PC-9 (cell line): ENCODE results near the gene SAG. TPM values are rescaled to one million over a fixed set of nuclear protein-coding genes. Genes with fewer than 3 reads are reported as not detected.

ENCODE experiments used
- BruUV-seq: library from RNA; stranded (reverse); fragments of 400-500 nt; replicated peaks from 2 replicates; lab custom pipeline; 2021; lab: Mats Ljungman, UMichigan
- CTCF ChIA-PET: fragments of 300-600 bp; sonication (Branson Sonifier 250); formaldehyde crosslinking; loops from one replicate; lab custom pipeline; 2022; ENCODE audit warnings: antibody characterized with exemption; lab: Charles Lee
- POLR2A ChIA-PET: fragments of 300-600 bp; sonication (Branson Sonifier 250); formaldehyde crosslinking; loops from one replicate; lab custom pipeline; 2022; ENCODE audit warnings: antibody characterized with exemption; ENCODE audit not compliant: unreplicated experiment; lab: Charles Lee
- DNase-seq, 2 experiments: peaks; one replicate each; pipeline versions ENCODE4 v3.0.0 to v3.0.0-alpha.2; 2015 to 2022; ENCODE audit warnings: mixed read lengths in 1 of 2
- H2AFZ ChIP-seq: fragments of 200-600 bp; sonication (generic); 2 replicates; pipeline ENCODE4 v1.8.1; 2017; ENCODE audit warnings: antibody characterized with exemption
- H3F3A ChIP-seq: fragments of 200-600 bp; sonication (generic); 2 replicates; pipeline ENCODE4 v1.8.1; 2017; ENCODE audit warnings: antibody characterized with exemption, mild to moderate bottlenecking, low read depth; ENCODE audit not compliant: insufficient read depth
- H3K27ac ChIP-seq: fragments of 200-600 bp; sonication (generic); 2 replicates; pipeline ENCODE4 v1.6.1; 2016; ENCODE audit warnings: mixed run types
- H3K27me3 ChIP-seq: fragments of 200-600 bp; sonication (generic); 2 replicates; pipeline ENCODE4 v1.6.1; 2016; ENCODE audit warnings: low read depth, mixed run types; ENCODE audit not compliant: insufficient read depth
- H3K36me3 ChIP-seq: fragments of 200-600 bp; sonication (generic); 2 replicates; pipeline ENCODE4 v1.6.1; 2016; ENCODE audit warnings: low read depth, mixed run types
- H3K4me1 ChIP-seq: fragments of 200-600 bp; sonication (generic); replicated peaks from 2 replicates; pipeline ENCODE4 v1.6.1; 2016; ENCODE audit warnings: mixed run types; ENCODE audit not compliant: insufficient read depth
- H3K4me2 ChIP-seq: fragments of 200-600 bp; sonication (generic); 2 replicates; pipeline ENCODE4 v1.6.1; 2017; ENCODE audit warnings: mixed run types
- H3K4me3 ChIP-seq: fragments of 200-600 bp; sonication (generic); 2 replicates; pipeline ENCODE4 v1.6.1; 2016; ENCODE audit warnings: mixed run types
- H3K79me2 ChIP-seq: fragments of 200-600 bp; sonication (generic); 2 replicates; pipeline ENCODE4 v1.6.1; 2017; ENCODE audit warnings: low read depth, mixed run types
- H3K9me2 ChIP-seq: fragments of 200-600 bp; sonication (generic); 2 replicates; pipeline ENCODE4 v1.8.1; 2017; ENCODE audit warnings: mild to moderate bottlenecking; ENCODE audit not compliant: insufficient read depth
- H3K9me3 ChIP-seq: fragments of 200-600 bp; sonication (generic); 2 replicates; pipeline ENCODE4 v1.8.1; 2016; ENCODE audit warnings: low read depth; ENCODE audit not compliant: insufficient read depth
- H4K20me1 ChIP-seq: fragments of 200-600 bp; sonication (generic); 2 replicates; pipeline ENCODE4 v1.8.1; 2017; ENCODE audit not compliant: insufficient read depth
- EZH2 ChIP-seq: fragments of 200-600 bp; sonication (generic); IDR thresholded peaks from 2 replicates; pipeline ENCODE4 v1.8.0; 2017; ENCODE audit warnings: antibody characterized with exemption, low read depth
- intact Hi-C: fragments of 100-400 bp; cut with micrococcal nuclease; formaldehyde crosslinking; loops from one replicate; pipeline ENCODE4 v1.10.0; 2022; ENCODE audit not compliant: unreplicated experiment
- total RNA-seq: library from RNA; stranded (reverse); gene quantifications from 2 replicates; pipeline ENCODE4 v1.2.3, GENCODE V29; 2021
- TF ChIP-seq, protein P1 (sequence below): fragments of 200-600 bp; sonication (generic); conservative IDR thresholded peaks from 2 replicates; pipeline ENCODE4 v1.6.1; 2017; ENCODE audit warnings: mixed run types, antibody characterized with exemption, mild to moderate bottlenecking, moderate library complexity

Gene SAG
- total RNA-seq, 1 experiment from 2014 or later = not detected

DNA sequence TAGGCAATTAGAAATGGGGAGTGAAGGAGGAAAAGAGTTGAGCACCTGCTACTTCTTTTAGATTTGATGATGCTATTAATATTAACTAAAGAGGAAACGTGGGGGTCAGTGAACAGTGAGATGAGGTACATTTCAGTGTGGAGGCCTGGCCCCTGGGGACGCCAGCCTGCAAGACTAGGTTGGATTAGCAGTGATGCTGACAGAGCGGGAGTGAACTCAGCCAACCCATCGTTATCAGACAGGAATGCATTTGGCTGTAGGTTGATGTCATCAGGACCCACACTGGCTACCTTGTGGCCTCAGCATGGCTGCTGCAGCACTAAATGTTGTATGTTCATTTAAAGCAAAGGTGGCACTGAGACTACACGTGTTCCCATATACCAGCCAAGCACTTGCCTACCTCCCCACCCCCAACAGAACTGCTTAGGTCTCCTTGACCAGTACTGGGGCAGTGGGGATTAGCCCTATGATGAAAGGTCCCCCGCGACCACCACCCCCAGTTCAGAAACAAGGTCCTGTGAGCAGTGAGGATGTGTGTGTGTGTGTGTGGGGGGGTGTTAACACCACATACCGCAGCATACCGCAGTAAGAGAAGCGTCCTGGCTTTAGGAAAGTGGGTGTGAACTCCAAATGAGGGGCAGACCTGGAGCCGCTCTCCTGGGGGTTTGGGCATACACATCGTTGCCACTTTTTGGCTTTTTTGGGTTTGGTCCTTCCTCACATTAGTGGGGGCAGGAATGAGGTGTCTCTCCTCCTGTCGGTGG is 72.7 kb downstream of the SAG start:
- H3K36me3 ChIP-seq = 0 out of 2 replicates have a peak, but pooled peaks cover 5% of the 10 kb centered on the region
- peaks cover 49% of the 10 kb centered on the region for H3K4me1 ChIP-seq
- no peaks in the 10 kb centered on the region for H3K9me2 ChIP-seq
- H3K9me3 ChIP-seq = no peaks in the 10 kb centered on the region
- BruUV-seq = no TSS peak
- TF ChIP-seq EZH2 = no peak
- TF ChIP-seq, protein P1, sequence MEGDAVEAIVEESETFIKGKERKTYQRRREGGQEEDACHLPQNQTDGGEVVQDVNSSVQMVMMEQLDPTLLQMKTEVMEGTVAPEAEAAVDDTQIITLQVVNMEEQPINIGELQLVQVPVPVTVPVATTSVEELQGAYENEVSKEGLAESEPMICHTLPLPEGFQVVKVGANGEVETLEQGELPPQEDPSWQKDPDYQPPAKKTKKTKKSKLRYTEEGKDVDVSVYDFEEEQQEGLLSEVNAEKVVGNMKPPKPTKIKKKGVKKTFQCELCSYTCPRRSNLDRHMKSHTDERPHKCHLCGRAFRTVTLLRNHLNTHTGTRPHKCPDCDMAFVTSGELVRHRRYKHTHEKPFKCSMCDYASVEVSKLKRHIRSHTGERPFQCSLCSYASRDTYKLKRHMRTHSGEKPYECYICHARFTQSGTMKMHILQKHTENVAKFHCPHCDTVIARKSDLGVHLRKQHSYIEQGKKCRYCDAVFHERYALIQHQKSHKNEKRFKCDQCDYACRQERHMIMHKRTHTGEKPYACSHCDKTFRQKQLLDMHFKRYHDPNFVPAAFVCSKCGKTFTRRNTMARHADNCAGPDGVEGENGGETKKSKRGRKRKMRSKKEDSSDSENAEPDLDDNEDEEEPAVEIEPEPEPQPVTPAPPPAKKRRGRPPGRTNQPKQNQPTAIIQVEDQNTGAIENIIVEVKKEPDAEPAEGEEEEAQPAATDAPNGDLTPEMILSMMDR = no peak
- ChIA-PET CTCF (no interaction called here), POLR2A (no interaction called here)
- H3K4me3 ChIP-seq = no peak overlapping the region
- peak overlapping the region; percentile 16; the same call in 1 of the 2 replicates for H3K4me2 ChIP-seq
- DNase-seq = no peak
- H2AFZ ChIP-seq = no peak overlapping the region
- H3F3A ChIP-seq = peaks cover 23% of the 10 kb centered on the region
- peaks cover 25% of the 10 kb centered on the region for H4K20me1 ChIP-seq
- intact Hi-C loops = no loop called here
- H3K27ac ChIP-seq = peak overlapping the region; percentile 74; the same call in 1 of the 2 replicates
- no peaks in the 10 kb centered on the region for H3K27me3 ChIP-seq
- H3K79me2 ChIP-seq = peaks cover 75% of the 10 kb centered on the region

DNA sequence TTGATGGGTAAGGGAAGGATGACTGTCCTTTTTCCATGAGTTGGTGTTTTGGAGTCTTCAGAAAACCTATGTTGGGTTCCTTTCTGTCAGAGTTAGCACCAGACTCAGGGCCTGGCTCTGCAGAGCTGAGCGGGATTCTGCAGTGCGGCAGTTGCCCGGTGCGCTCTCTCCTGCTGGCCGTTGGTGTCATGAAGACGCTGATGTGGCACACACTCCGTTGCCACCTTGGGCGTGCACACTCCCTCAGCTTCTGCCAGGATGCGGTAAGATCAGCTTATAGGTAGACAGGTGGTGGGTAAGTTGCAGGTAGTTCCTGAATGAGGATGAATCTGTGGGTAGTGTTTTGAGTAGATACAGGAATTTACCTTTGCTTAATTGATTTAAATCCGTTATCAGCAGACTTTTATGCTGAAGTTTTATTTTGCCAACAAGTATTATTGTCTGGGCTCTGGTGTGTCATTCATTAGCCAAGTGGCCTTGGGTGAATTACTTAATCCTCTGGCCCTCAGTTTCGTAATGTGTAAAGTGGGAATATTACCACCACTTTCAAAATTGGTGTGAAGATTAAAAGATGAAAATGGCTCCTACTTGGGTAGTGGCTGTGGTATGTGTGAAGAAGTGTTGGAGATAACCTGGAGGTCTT is 73.5 kb downstream of the SAG start:
- POLR2A ChIA-PET = no interaction called here
- H3K79me2 ChIP-seq = peaks cover 83% of the 10 kb centered on the region
- TF ChIP-seq EZH2 = no peak
- TF ChIP-seq, protein P1 = no peak
- H3K27me3 ChIP-seq = no peaks in the 10 kb centered on the region
- H3K9me2 ChIP-seq = no peaks in the 10 kb centered on the region
- no peak overlapping the region for H3K4me3 ChIP-seq
- peak overlapping the region; percentile 74 for H3K27ac ChIP-seq
- peaks cover 30% of the 10 kb centered on the region for H4K20me1 ChIP-seq
- H2AFZ ChIP-seq = no peak overlapping the region
- intact Hi-C loops = no loop called here
- 0 out of 2 replicates have a peak, but pooled peaks cover 5% of the 10 kb centered on the region for H3K36me3 ChIP-seq
- CTCF ChIA-PET = interaction anchor here (0.6 kb wide), 1 partner anchor 309 kb away, joined by 3 read pairs; no protein-coding TSS in a partner anchor
- peaks cover 55% of the 10 kb centered on the region for H3K4me1 ChIP-seq
- peaks cover 23% of the 10 kb centered on the region for H3F3A ChIP-seq
- no peak for DNase-seq
- peak overlapping the region; percentile 16 for H3K4me2 ChIP-seq
- H3K9me3 ChIP-seq = no peaks in the 10 kb centered on the region
- no TSS peak for BruUV-seq

DNA sequence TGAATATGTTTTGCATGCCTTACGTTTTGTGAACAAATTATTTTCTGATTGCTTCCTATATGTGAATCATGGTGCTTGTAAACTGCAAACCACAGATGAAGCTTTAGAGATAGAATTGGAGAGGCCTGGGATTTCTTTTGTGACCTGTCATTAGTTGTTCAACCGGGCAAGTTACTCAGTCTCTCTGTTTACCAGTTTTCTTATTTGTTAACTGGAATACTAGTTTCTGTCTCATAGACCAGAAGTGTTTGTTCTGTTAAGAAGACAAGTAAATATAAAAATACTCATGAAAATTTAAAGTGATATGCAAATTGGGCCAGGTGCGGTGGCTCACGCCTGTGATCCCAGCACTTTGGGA is 74.0 kb downstream of the SAG start:
- 0 out of 2 replicates have a peak, but pooled peaks cover 5% of the 10 kb centered on the region for H3K36me3 ChIP-seq
- peaks cover 55% of the 10 kb centered on the region for H3K4me1 ChIP-seq
- no peak for TF ChIP-seq EZH2
- TF ChIP-seq, protein P1 = no peak
- ChIA-PET CTCF (interaction anchor here (0.6 kb wide), 1 partner anchor 308 kb away, joined by 3 read pairs; no protein-coding TSS in a partner anchor), POLR2A (no interaction called here)
- H3K4me3 ChIP-seq = no peak overlapping the region
- DNase-seq = peak in 1 of 2 experiments; percentile 93
- no TSS peak for BruUV-seq
- peak overlapping the region; percentile 74 for H3K27ac ChIP-seq
- peaks cover 88% of the 10 kb centered on the region for H3K79me2 ChIP-seq
- H3K9me2 ChIP-seq = no peaks in the 10 kb centered on the region
- intact Hi-C loops = no loop called here
- H2AFZ ChIP-seq = no peak overlapping the region
- peaks cover 30% of the 10 kb centered on the region for H4K20me1 ChIP-seq
- no peaks in the 10 kb centered on the region for H3K9me3 ChIP-seq
- H3K27me3 ChIP-seq = no peaks in the 10 kb centered on the region
- peaks cover 23% of the 10 kb centered on the region for H3F3A ChIP-seq
- peak overlapping the region; percentile 16; the same call in 1 of the 2 replicates for H3K4me2 ChIP-seq
